HFF-Myc (cell line): ENCODE results near the gene PCDH15.

Experiments
- DNase-seq: peaks from one replicate; pipeline ENCODE4 v3.0.0-alpha.2; 2011; ENCODE audit warnings: low read depth; ENCODE audit errors: extremely low read depth
- H3K4me3 ChIP-seq: replicated peaks from 2 replicates; pipeline ENCODE4 v1.5.1; 2011; ENCODE audit warnings: low read depth, mild to moderate bottlenecking, control low read depth, low read length
- CTCF ChIP-seq: IDR thresholded peaks from 2 replicates; pipeline ENCODE4 v1.5.1; 2012; ENCODE audit warnings: mild to moderate bottlenecking, low read depth, low read length, control low read depth; ENCODE audit errors: missing control alignments

The PCDH15 gene

GRCh38 chr10:54815583-54815982, 14.6 kb upstream of the PCDH15 start:
- no peak overlapping the region for H3K4me3 ChIP-seq
- no peak for DNase-seq
- TF ChIP-seq CTCF = no peak

GRCh38 chr10:54808186-54808935, 7.3 kb upstream of the PCDH15 start:
- TF ChIP-seq CTCF = no peak
- no peak for DNase-seq
- H3K4me3 ChIP-seq = no peak overlapping the region

- TF ChIP-seq CTCF = no peak
- no peak for DNase-seq
- no peak overlapping the region for H3K4me3 ChIP-seq
Measured at GRCh38 chr10:54799506-54799905, 1.5 kb downstream of the PCDH15 start.

- no peak for DNase-seq
- no peak for TF ChIP-seq CTCF
- no peak overlapping the region for H3K4me3 ChIP-seq
Measured at GRCh38 chr10:54797636-54798321, 3.3 kb downstream of the PCDH15 start.

GRCh38 chr10:54796881-54797280, 4.2 kb downstream of the PCDH15 start:
- DNase-seq = no peak
- H3K4me3 ChIP-seq = no peak overlapping the region
- TF ChIP-seq CTCF = no peak

GRCh38 chr10:54776622-54777021, 24.4 kb downstream of the PCDH15 start:
- no peak for DNase-seq
- no peak for TF ChIP-seq CTCF

More at GRCh38 chr10:54776622-54777021, 24.4 kb downstream of the PCDH15 start:
- no peak overlapping the region for H3K4me3 ChIP-seq
